ENCODE results near the gene TAOK1.

Gene TAOK1

GRCh38 chr17:29504711-29505110, 114.5 kb downstream of the TAOK1 start:
- Histone ChIP-seq H3K36me3 (ENCODE audit: control insufficient read depth, insufficient read depth, low read length) (peaks cover 5% of the 10 kb centered on the region), H3K27me3 (replicated peaks; ENCODE audit: control insufficient read depth, insufficient read depth, low read length) (no peaks in the 10 kb centered on the region), H3K4me3 (replicated peaks; ENCODE audit: low read depth, low read length) (no peak overlapping the region)
- TF ChIP-seq, protein P1, sequence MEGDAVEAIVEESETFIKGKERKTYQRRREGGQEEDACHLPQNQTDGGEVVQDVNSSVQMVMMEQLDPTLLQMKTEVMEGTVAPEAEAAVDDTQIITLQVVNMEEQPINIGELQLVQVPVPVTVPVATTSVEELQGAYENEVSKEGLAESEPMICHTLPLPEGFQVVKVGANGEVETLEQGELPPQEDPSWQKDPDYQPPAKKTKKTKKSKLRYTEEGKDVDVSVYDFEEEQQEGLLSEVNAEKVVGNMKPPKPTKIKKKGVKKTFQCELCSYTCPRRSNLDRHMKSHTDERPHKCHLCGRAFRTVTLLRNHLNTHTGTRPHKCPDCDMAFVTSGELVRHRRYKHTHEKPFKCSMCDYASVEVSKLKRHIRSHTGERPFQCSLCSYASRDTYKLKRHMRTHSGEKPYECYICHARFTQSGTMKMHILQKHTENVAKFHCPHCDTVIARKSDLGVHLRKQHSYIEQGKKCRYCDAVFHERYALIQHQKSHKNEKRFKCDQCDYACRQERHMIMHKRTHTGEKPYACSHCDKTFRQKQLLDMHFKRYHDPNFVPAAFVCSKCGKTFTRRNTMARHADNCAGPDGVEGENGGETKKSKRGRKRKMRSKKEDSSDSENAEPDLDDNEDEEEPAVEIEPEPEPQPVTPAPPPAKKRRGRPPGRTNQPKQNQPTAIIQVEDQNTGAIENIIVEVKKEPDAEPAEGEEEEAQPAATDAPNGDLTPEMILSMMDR (IDR thresholded peaks at IDR 0.05; ENCODE audit: insufficient read depth, low read length, poor library complexity, severe bottlenecking) = no peak
- DNase-seq (ENCODE audit: extremely low read depth, insufficient read length) = no peak

- TF ChIP-seq, protein P1 (IDR thresholded peaks at IDR 0.05; ENCODE audit: insufficient read depth, low read length, poor library complexity, severe bottlenecking) = no peak
- Histone ChIP-seq H3K36me3 (ENCODE audit: control insufficient read depth, insufficient read depth, low read length) (peaks cover 5% of the 10 kb centered on the region), H3K27me3 (replicated peaks; ENCODE audit: control insufficient read depth, insufficient read depth, low read length) (no peaks in the 10 kb centered on the region), H3K4me3 (replicated peaks; ENCODE audit: low read depth, low read length) (no peak overlapping the region)
- no peak for DNase-seq (ENCODE audit: extremely low read depth, insufficient read length)
These were observed 115.7 kb downstream of the TAOK1 start for GRCh38 chr17:29505836-29506235.

- DNase-seq (ENCODE audit: extremely low read depth, insufficient read length) = no peak
- peaks cover 5% of the 10 kb centered on the region for H3K36me3 ChIP-seq (ENCODE audit: control insufficient read depth, insufficient read depth, low read length)
- no peak overlapping the region for H3K4me3 ChIP-seq (replicated peaks; ENCODE audit: low read depth, low read length)
- H3K27me3 ChIP-seq (replicated peaks; ENCODE audit: control insufficient read depth, insufficient read depth, low read length) = no peaks in the 10 kb centered on the region
- TF ChIP-seq, protein P1 (IDR thresholded peaks at IDR 0.05; ENCODE audit: insufficient read depth, low read length, poor library complexity, severe bottlenecking) = no peak
These were observed 120.8 kb downstream of the TAOK1 start for GRCh38 chr17:29510953-29511352.

GRCh38 chr17:29514792-29515191, 124.6 kb downstream of the TAOK1 start:
- no peak for DNase-seq (ENCODE audit: extremely low read depth, insufficient read length)
- Histone ChIP-seq H3K36me3 (ENCODE audit: control insufficient read depth, insufficient read depth, low read length) (peaks cover 8% of the 10 kb centered on the region), H3K27me3 (replicated peaks; ENCODE audit: control insufficient read depth, insufficient read depth, low read length) (no peaks in the 10 kb centered on the region), H3K4me3 (replicated peaks; ENCODE audit: low read depth, low read length) (no peak overlapping the region)
- TF ChIP-seq, protein P1 (IDR thresholded peaks at IDR 0.05; ENCODE audit: insufficient read depth, low read length, poor library complexity, severe bottlenecking) = no peak

GRCh38 chr17:29518359-29518758, 128.2 kb downstream of the TAOK1 start:
- TF ChIP-seq, protein P1 (IDR thresholded peaks at IDR 0.05; ENCODE audit: insufficient read depth, low read length, poor library complexity, severe bottlenecking) = no peak
- no peak for DNase-seq (ENCODE audit: extremely low read depth, insufficient read length)
- Histone ChIP-seq H3K36me3 (ENCODE audit: control insufficient read depth, insufficient read depth, low read length) (peaks cover 8% of the 10 kb centered on the region), H3K4me3 (replicated peaks; ENCODE audit: low read depth, low read length) (no peak overlapping the region), H3K27me3 (replicated peaks; ENCODE audit: control insufficient read depth, insufficient read depth, low read length) (no peaks in the 10 kb centered on the region)

GRCh38 chr17:29524692-29525091, 134.5 kb downstream of the TAOK1 start:
- H3K4me3 ChIP-seq (replicated peaks; ENCODE audit: low read depth, low read length) = no peak overlapping the region
- TF ChIP-seq, protein P1 (IDR thresholded peaks at IDR 0.05; ENCODE audit: insufficient read depth, low read length, poor library complexity, severe bottlenecking) = no peak
- H3K27me3 ChIP-seq (replicated peaks; ENCODE audit: control insufficient read depth, insufficient read depth, low read length) = no peaks in the 10 kb centered on the region
- no peak for DNase-seq (ENCODE audit: extremely low read depth, insufficient read length)
- peaks cover 2% of the 10 kb centered on the region for H3K36me3 ChIP-seq (ENCODE audit: control insufficient read depth, insufficient read depth, low read length)

Data from GM06990 (cell line).